Karpas-422 (cell line): ENCODE results near the gene SLC22A14. TPM values are rescaled to one million over a fixed set of nuclear protein-coding genes. Genes with fewer than 3 reads are reported as not detected.

Experiments
- DNase-seq: peaks from one replicate; pipeline ENCODE4 v3.0.0-alpha.2; 2015
- H2AFZ ChIP-seq: fragments of 200-600 bp; sonication (generic); 2 replicates; pipeline ENCODE4 v1.6.1; 2014; ENCODE audit warnings: antibody characterized with exemption, low read length, mixed read lengths
- H3K27ac ChIP-seq: fragments of 200-600 bp; sonication (generic); 2 replicates; pipeline ENCODE4 v1.5.1; 2014; ENCODE audit warnings: mild to moderate bottlenecking, low read length, moderate library complexity
- H3K27me3 ChIP-seq: fragments of 200-600 bp; sonication (generic); 2 replicates; pipeline ENCODE4 v1.6.1; 2014; ENCODE audit warnings: low read length, mixed read lengths
- H3K36me3 ChIP-seq: fragments of 200-600 bp; sonication (generic); 2 replicates; pipeline ENCODE4 v1.6.1; 2014; ENCODE audit warnings: low read length, mixed read lengths; ENCODE audit not compliant: insufficient read depth
- H3K4me1 ChIP-seq: fragments of 200-600 bp; sonication (generic); 2 replicates; pipeline ENCODE4 v1.6.1; 2014; ENCODE audit warnings: mild to moderate bottlenecking, low read length, mixed read lengths
- H3K4me2 ChIP-seq: fragments of 200-600 bp; sonication (generic); 2 replicates; pipeline ENCODE4 v1.6.1; 2014; ENCODE audit warnings: low read length, low read depth, mild to moderate bottlenecking; ENCODE audit not compliant: poor library complexity, severe bottlenecking
- H3K4me3 ChIP-seq: fragments of 200-600 bp; sonication (generic); 2 replicates; pipeline ENCODE4 v1.5.1; 2014; ENCODE audit warnings: mild to moderate bottlenecking, antibody characterized with exemption, low read length, mixed read lengths
- H3K79me2 ChIP-seq: fragments of 200-600 bp; sonication (generic); 2 replicates; pipeline ENCODE4 v1.6.1; 2014; ENCODE audit warnings: mild to moderate bottlenecking, low read length, mixed read lengths
- H3K9ac ChIP-seq: fragments of 200-600 bp; sonication (generic); 2 replicates; pipeline ENCODE4 v1.6.0; 2014; ENCODE audit warnings: low read length
- H3K9me2 ChIP-seq: fragments of 200-600 bp; sonication (generic), shearing (Covaris generic); replicated peaks from 2 replicates; pipeline ENCODE4 v1.6.0; 2014; ENCODE audit warnings: mild to moderate bottlenecking, low read length, moderate library complexity; ENCODE audit not compliant: insufficient read depth
- H3K9me3 ChIP-seq: fragments of 300-700, 200-600 bp; sonication (generic); 2 replicates; pipeline ENCODE4 v1.6.1; 2014; ENCODE audit warnings: low read length, mixed read lengths
- H4K20me1 ChIP-seq: fragments of 200-600 bp; sonication (generic); 2 replicates; pipeline ENCODE4 v1.6.1; 2014; ENCODE audit warnings: mild to moderate bottlenecking, antibody characterized with exemption, low read length, low read depth; ENCODE audit not compliant: insufficient read depth
- total RNA-seq: library from RNA; depleted of rRNA; stranded (reverse); fragments of >200 nt; shearing (Covaris generic); gene quantifications from 2 replicates; pipeline ENCODE4 v1.2.3, GENCODE V29; 2014; ENCODE audit warnings: low replicate concordance

SLC22A14 gene
- total RNA-seq, 1 experiment from 2014 or later = not detected

DNA sequence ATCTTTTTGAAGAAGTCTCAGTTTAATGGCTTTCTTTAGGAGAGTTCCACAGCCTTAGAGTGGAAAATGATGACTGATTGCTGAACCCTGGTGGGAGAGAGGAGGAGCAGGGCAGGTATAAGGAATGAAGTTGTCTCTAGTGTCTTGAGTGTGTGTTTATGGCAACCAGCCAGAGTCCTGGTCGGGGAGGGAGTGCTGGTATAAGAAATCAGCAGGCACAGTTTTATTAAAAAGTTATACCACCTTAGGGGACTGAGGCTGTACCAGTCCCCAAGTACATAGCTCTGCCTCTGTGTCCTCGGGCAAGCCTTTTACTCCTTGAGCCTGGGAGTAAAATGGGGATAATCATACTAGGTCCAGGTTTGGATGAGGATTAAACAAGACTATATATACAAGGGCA is 29.8 kb downstream of the SLC22A14 start:
- no peaks in the 10 kb centered on the region for H3K9me2 ChIP-seq
- H2AFZ ChIP-seq = no peak overlapping the region
- H4K20me1 ChIP-seq = no peaks in the 10 kb centered on the region
- no peak overlapping the region for H3K4me3 ChIP-seq
- no peaks in the 10 kb centered on the region for H3K79me2 ChIP-seq
- no peak overlapping the region for H3K9ac ChIP-seq
- no peak overlapping the region for H3K27ac ChIP-seq
- DNase-seq = no peak
- H3K9me3 ChIP-seq = no peaks in the 10 kb centered on the region
- H3K27me3 ChIP-seq = no peaks in the 10 kb centered on the region
- no peaks in the 10 kb centered on the region for H3K4me1 ChIP-seq
- H3K4me2 ChIP-seq = no peak overlapping the region
- H3K36me3 ChIP-seq = no peaks in the 10 kb centered on the region

DNA sequence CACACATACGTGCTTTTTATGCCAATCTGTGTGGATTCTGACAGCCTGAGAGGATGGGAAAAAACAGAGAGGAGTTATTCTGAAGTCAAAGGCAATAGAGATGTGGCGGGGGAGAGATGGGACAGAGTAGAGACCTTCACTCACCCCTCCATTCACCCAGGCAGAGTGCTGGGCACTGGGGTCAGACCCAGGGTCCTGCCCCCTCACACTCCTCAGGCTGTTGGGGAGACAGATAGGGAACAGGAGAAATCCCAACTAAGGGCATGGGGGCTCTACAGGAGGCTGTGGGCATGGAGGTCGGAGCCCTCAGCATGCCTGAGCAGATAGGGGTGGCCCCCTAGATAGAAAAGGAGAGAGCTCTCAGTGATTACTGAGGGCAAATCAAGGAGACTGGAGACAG is 30.3 kb downstream of the SLC22A14 start:
- Histone ChIP-seq H3K27me3 (no peaks in the 10 kb centered on the region), H3K36me3 (no peaks in the 10 kb centered on the region), H2AFZ (no peak overlapping the region), H3K4me3 (no peak overlapping the region), H3K9me2 (no peaks in the 10 kb centered on the region), H3K27ac (no peak overlapping the region), H3K9ac (no peak overlapping the region), H4K20me1 (no peaks in the 10 kb centered on the region), H3K9me3 (no peaks in the 10 kb centered on the region), H3K4me1 (no peaks in the 10 kb centered on the region), H3K79me2 (no peaks in the 10 kb centered on the region), H3K4me2 (no peak overlapping the region)
- no peak for DNase-seq

DNA sequence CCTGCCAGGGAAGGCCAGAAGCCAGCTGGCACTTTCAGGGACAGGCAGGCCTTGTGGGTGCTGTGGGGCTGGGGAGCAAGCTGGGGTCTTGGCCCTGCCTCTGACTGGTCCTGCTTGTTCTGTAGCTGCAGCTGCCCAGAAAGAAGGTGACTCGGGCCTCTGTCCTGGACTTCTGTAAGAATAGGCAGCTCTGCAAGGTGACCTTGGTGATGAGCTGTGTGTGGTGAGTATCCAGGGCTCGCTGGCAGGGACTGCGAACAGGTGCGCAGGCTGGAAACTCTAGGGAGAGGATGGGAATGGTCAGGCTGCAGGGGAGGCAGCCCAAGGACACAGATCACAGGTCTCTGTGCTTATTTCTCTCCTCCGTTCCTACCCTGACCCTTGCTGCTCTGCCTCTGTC is 31.2 kb downstream of the SLC22A14 start:
- H3K9me2 ChIP-seq = no peaks in the 10 kb centered on the region
- no peaks in the 10 kb centered on the region for H3K27me3 ChIP-seq
- no peak for DNase-seq
- H3K9ac ChIP-seq = no peak overlapping the region
- H3K27ac ChIP-seq = no peak overlapping the region
- H3K9me3 ChIP-seq = no peaks in the 10 kb centered on the region
- no peaks in the 10 kb centered on the region for H3K4me1 ChIP-seq
- H2AFZ ChIP-seq = no peak overlapping the region
- H3K4me2 ChIP-seq = no peak overlapping the region
- no peaks in the 10 kb centered on the region for H3K79me2 ChIP-seq
- no peaks in the 10 kb centered on the region for H4K20me1 ChIP-seq
- no peak overlapping the region for H3K4me3 ChIP-seq
- no peaks in the 10 kb centered on the region for H3K36me3 ChIP-seq

DNA sequence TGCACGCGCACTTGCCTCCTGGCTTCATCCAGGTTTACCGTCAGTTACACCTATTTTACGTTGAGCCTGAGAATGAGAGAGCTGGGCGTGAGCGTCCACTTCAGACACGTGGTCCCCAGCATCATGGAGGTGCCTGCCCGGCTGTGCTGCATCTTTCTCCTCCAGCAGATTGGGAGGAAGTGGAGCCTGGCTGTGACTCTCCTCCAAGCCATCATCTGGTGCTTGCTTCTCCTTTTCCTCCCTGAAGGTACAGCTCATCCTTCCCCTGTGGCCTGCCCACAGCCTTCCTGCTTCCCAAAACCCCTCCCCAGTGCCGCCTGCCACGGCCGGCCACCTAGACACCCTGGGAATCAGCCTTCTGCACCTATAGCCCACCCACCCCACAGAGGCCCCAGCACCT is 31.6 kb downstream of the SLC22A14 start:
- no peaks in the 10 kb centered on the region for H4K20me1 ChIP-seq
- no peaks in the 10 kb centered on the region for H3K9me3 ChIP-seq
- no peak overlapping the region for H3K4me2 ChIP-seq
- H3K27me3 ChIP-seq = no peaks in the 10 kb centered on the region
- H3K4me1 ChIP-seq = no peaks in the 10 kb centered on the region
- no peak overlapping the region for H3K9ac ChIP-seq
- DNase-seq = no peak
- no peaks in the 10 kb centered on the region for H3K9me2 ChIP-seq
- no peak overlapping the region for H2AFZ ChIP-seq
- no peaks in the 10 kb centered on the region for H3K36me3 ChIP-seq
- no peak overlapping the region for H3K27ac ChIP-seq
- H3K79me2 ChIP-seq = no peaks in the 10 kb centered on the region
- H3K4me3 ChIP-seq = no peak overlapping the region

DNA sequence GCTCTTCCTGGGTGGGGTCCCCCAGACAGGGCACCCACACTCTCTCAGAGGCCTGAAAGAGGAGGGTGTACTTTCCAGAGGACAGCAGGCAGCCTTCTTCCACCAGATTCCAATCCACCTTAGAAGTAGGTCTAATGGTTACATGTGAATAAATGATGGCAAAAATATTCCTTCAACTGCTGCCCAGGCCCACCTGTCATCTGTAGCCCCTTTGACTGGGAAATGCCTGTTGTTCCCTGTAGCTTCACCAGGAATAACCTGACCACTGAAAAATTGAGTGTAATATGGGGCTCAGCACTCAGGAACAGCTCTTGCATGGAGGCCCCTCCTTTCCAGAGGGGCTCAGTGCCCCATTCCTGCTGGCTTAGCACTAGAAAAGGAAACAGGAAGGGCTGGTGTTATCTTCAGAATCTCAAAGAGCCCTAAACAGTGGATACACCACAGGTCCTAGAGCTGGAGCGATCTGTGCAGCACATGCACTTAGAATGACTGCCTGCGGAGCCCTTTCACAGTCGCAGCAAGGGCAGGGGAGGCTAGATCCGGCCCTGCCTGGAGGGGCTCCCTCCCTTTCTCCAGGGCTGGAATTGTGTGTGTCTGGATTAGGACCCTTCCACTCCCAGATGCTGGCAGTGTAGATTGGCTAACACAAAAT is 32.1 kb downstream of the SLC22A14 start:
- H3K27me3 ChIP-seq = no peaks in the 10 kb centered on the region
- H3K4me3 ChIP-seq = no peak overlapping the region
- no peak overlapping the region for H2AFZ ChIP-seq
- H4K20me1 ChIP-seq = no peaks in the 10 kb centered on the region
- H3K9ac ChIP-seq = no peak overlapping the region
- no peak for DNase-seq
- no peaks in the 10 kb centered on the region for H3K4me1 ChIP-seq
- H3K4me2 ChIP-seq = no peak overlapping the region
- H3K27ac ChIP-seq = no peak overlapping the region
- no peaks in the 10 kb centered on the region for H3K36me3 ChIP-seq
- H3K9me2 ChIP-seq = no peaks in the 10 kb centered on the region
- H3K79me2 ChIP-seq = no peaks in the 10 kb centered on the region
- no peaks in the 10 kb centered on the region for H3K9me3 ChIP-seq

DNA sequence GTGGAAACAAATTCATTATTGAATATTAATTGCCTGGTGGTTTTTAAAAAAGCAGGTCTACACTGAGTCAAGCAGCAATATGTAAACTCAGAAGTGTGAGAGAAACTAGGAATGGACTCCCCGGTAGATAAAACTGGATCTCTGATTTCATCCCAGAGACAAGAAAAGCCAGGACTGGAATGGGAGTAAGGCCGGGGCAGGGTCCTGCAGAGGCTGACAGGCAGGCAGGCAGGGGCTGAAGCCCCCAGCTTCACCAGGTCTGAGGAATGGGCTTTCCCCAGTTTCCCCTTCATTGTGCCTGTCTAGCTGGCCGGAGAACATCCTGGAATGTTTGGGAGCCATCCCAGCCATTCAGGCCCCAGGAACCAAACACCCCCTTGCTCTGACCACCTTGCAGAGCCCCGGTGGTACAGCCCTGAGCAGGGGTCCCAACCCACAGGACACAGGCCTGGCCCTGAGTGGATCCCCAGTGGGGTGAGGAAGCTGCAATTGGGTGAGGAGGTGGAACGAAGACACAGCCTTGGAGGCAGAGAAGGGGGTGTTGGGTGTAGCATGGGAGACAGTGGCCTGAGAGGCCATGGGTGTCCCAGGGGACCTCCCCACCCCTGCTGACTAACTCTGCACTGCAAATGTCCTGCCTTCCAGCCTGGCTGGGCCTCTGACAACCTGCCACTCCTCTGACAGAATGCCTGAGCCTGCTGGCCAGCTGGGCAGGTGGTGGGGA is 32.8 kb downstream of the SLC22A14 start:
- H4K20me1 ChIP-seq = no peaks in the 10 kb centered on the region
- no peaks in the 10 kb centered on the region for H3K27me3 ChIP-seq
- H3K79me2 ChIP-seq = no peaks in the 10 kb centered on the region
- no peaks in the 10 kb centered on the region for H3K9me2 ChIP-seq
- H3K4me3 ChIP-seq = no peak overlapping the region
- H3K4me2 ChIP-seq = no peak overlapping the region
- H3K9me3 ChIP-seq = no peaks in the 10 kb centered on the region
- DNase-seq = no peak
- no peak overlapping the region for H2AFZ ChIP-seq
- H3K36me3 ChIP-seq = no peaks in the 10 kb centered on the region
- H3K9ac ChIP-seq = no peak overlapping the region
- H3K27ac ChIP-seq = no peak overlapping the region
- H3K4me1 ChIP-seq = no peaks in the 10 kb centered on the region

DNA sequence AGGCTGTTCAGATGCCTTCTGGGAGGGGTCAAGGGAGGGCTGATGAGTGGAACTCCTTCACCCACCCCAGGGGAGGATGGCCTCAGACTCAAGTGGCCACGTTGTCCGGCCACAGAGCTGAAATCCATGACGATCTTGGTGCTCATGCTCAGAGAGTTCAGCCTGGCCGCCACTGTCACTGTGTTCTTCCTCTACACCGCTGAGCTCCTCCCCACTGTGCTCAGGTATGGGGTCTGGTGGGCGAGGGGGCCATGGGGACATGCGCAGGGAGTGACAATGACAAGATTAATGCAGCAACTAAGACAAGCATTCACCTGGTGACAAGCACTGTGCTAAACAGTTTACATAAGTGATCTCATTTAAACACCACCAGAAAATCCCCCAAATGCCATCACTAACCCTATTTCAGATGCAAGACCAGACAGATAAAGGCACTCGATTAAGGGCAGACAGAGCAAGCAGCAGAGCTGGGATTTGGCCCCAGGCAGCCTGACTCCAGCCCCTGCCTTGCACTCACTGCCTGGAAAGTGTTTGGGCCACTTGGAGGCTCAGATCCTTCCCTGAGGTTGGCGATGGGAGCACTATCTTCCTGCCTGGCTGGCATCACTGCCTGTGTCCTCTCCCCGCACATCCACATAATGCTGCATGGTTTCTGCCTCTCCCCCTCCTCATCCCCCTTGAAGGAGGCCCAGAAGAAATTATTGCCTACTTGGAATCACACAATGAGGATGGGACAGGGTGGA is 33.6 kb downstream of the SLC22A14 start:
- H3K4me2 ChIP-seq = no peak overlapping the region
- no peaks in the 10 kb centered on the region for H3K4me1 ChIP-seq
- no peaks in the 10 kb centered on the region for H3K79me2 ChIP-seq
- H3K27ac ChIP-seq = no peak overlapping the region
- no peak for DNase-seq
- H2AFZ ChIP-seq = no peak overlapping the region
- no peak overlapping the region for H3K9ac ChIP-seq
- H3K27me3 ChIP-seq = no peaks in the 10 kb centered on the region
- H3K36me3 ChIP-seq = no peaks in the 10 kb centered on the region
- H3K9me3 ChIP-seq = no peaks in the 10 kb centered on the region
- no peaks in the 10 kb centered on the region for H4K20me1 ChIP-seq
- H3K9me2 ChIP-seq = no peaks in the 10 kb centered on the region
- no peak overlapping the region for H3K4me3 ChIP-seq

DNA sequence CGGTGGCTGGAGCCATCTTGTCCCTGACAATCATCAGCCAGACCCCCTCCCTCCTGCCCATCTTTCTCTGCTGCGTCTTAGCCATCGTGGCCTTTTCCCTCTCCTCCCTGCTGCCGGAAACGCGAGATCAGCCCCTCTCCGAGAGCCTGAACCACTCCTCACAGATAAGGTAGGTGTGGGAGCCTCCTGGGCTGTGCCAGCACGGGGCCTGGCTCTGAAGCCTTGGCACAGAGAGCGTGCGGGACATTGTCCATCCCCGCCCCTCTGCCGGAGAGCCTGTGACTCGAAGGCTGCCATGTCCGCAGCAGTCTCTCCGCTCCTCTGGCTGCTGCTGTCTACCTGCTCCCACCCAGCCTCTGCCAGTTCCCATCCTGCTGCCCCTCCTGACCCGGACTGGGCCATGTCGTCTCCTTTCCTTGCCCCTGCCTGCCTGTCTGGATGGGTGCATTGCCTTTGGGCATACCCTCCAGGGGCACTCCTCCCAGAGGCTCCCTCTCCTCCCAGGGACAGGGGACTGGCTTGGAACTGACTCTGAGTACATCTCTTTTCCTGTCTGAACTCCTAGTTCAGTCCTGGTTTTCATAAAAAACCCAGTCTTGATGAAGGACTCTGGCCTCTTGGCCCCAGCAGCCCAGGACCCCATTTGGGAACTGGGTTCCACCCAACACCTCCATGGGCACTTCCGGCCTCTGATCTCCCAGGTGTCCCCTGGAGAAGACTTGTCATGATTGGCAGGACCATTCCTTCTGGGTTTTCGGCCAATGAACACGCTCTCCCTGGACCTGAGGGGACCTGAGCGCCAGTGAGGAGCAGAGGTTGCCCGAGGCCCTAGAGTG is 34.5 kb downstream of the SLC22A14 start:
- no peak for DNase-seq
- H3K9me2 ChIP-seq = no peaks in the 10 kb centered on the region
- no peaks in the 10 kb centered on the region for H3K79me2 ChIP-seq
- H3K4me3 ChIP-seq = no peak overlapping the region
- H3K27ac ChIP-seq = no peak overlapping the region
- H3K4me2 ChIP-seq = no peak overlapping the region
- H3K9me3 ChIP-seq = no peaks in the 10 kb centered on the region
- H4K20me1 ChIP-seq = no peaks in the 10 kb centered on the region
- no peak overlapping the region for H2AFZ ChIP-seq
- no peaks in the 10 kb centered on the region for H3K36me3 ChIP-seq
- H3K9ac ChIP-seq = no peak overlapping the region
- H3K27me3 ChIP-seq = no peaks in the 10 kb centered on the region
- no peaks in the 10 kb centered on the region for H3K4me1 ChIP-seq
